Neural cell (in vitro differentiated cells): ENCODE results near the gene USP34. TPM values are rescaled to one million over a fixed set of nuclear protein-coding genes. Genes with fewer than 3 reads are reported as not detected.

Experiments
- H2AFZ ChIP-seq: fragments of 200-600, 300-800 bp; sonication (generic), shearing (Covaris generic); 2 replicates; pipeline ENCODE4 v1.6.0; 2014; ENCODE audit warnings: low read depth, mild to moderate bottlenecking, antibody characterized with exemption, low read length, moderate library complexity
- H3F3A ChIP-seq: fragments of 200-600 bp; shearing (Covaris generic); 2 replicates; pipeline ENCODE4 v1.6.1; 2016; ENCODE audit warnings: mild to moderate bottlenecking, moderate library complexity, mixed read lengths, antibody characterized with exemption, low read length; ENCODE audit not compliant: insufficient read depth, poor library complexity, severe bottlenecking
- H3K27ac ChIP-seq: fragments of 200-600, 300-800 bp; sonication (generic), shearing (Covaris generic); 2 replicates; pipeline ENCODE4 v1.5.1; 2014; ENCODE audit warnings: mild to moderate bottlenecking, low read length, moderate library complexity
- H3K27me3 ChIP-seq: fragments of 300-800, 200-600 bp; sonication (generic), shearing (Covaris generic); 2 replicates; pipeline ENCODE4 v1.6.0; 2014; ENCODE audit warnings: mild to moderate bottlenecking, low read depth, low read length, moderate library complexity; ENCODE audit not compliant: insufficient read depth
- H3K36me3 ChIP-seq: fragments of 300-800, 200-600 bp; sonication (generic), shearing (Covaris generic); 2 replicates; pipeline ENCODE4 v1.5.1; 2014; ENCODE audit warnings: mild to moderate bottlenecking, antibody characterized with exemption, low read length, moderate library complexity; ENCODE audit not compliant: insufficient read depth
- H3K4me2 ChIP-seq: fragments of 300-800, 200-600 bp; sonication (generic), shearing (Covaris generic); 2 replicates; pipeline ENCODE4 v1.6.0; 2014; ENCODE audit warnings: mild to moderate bottlenecking, low read length
- H3K4me3 ChIP-seq: fragments of 300-800, 200-600 bp; sonication (generic), shearing (Covaris generic); 2 replicates; pipeline ENCODE4 v1.5.1; 2014; ENCODE audit warnings: mild to moderate bottlenecking, low read length, moderate library complexity
- H3K79me2 ChIP-seq: fragments of 200-600 bp; shearing (Covaris generic); replicated peaks from 2 replicates; pipeline ENCODE4 v1.6.0; 2014; ENCODE audit warnings: mild to moderate bottlenecking, low read length, moderate library complexity; ENCODE audit not compliant: insufficient read depth
- H3K9ac ChIP-seq: fragments of 300-800, 200-600 bp; sonication (generic), shearing (Covaris generic); 2 replicates; pipeline ENCODE4 v1.6.1; 2016; ENCODE audit warnings: mild to moderate bottlenecking, low read length, mixed read lengths
- H3K9me2 ChIP-seq: fragments of 200-600 bp; shearing (Covaris generic); 2 replicates; pipeline ENCODE4 v1.6.1; 2016; ENCODE audit warnings: mild to moderate bottlenecking, low read length, mixed read lengths; ENCODE audit not compliant: insufficient read depth
- H3K9me3 ChIP-seq: fragments of 200-600, 300-800 bp; sonication (generic), shearing (Covaris generic); 2 replicates; pipeline ENCODE4 v1.6.1; 2016; ENCODE audit warnings: mild to moderate bottlenecking, mixed run types, low read length, moderate library complexity, mixed read lengths
- H4K20me1 ChIP-seq: fragments of 200-600 bp; shearing (Covaris generic); 2 replicates; pipeline ENCODE4 v1.6.1; 2016; ENCODE audit warnings: mild to moderate bottlenecking, mixed run types; ENCODE audit not compliant: insufficient read depth
- CTCF ChIP-seq: fragments of 450-650 bp; IDR thresholded peaks from 2 replicates; pipeline ENCODE4 v1.5.1; 2014; ENCODE audit warnings: antibody characterized with exemption, mild to moderate bottlenecking, moderate library complexity; ENCODE audit not compliant: poor library complexity, severe bottlenecking
- EP300 ChIP-seq: fragments of 450-650 bp; conservative IDR thresholded peaks from 2 replicates; pipeline ENCODE4 v1.6.1; 2014; ENCODE audit warnings: antibody characterized with exemption, mild to moderate bottlenecking, moderate library complexity; ENCODE audit not compliant: poor library complexity, severe bottlenecking
- EZH2 ChIP-seq: fragments of 200-600, 300-800 bp; shearing (Covaris generic), sonication (generic); IDR thresholded peaks from 2 replicates; pipeline ENCODE4 v1.6.1; 2014; ENCODE audit warnings: antibody characterized with exemption, low read length, borderline replicate concordance, mild to moderate bottlenecking; ENCODE audit not compliant: insufficient read depth, poor library complexity, severe bottlenecking
- MXI1 ChIP-seq: fragments of 450-650 bp; conservative IDR thresholded peaks from 2 replicates; pipeline ENCODE4 v1.6.1; 2014; ENCODE audit warnings: antibody characterized with exemption, mild to moderate bottlenecking; ENCODE audit not compliant: poor library complexity, severe bottlenecking
- POLR2AphosphoS5 ChIP-seq: IDR thresholded peaks from 2 replicates; pipeline ENCODE4 v1.6.1; 2012
- RAD21 ChIP-seq: fragments of 450-650 bp; conservative IDR thresholded peaks from 2 replicates; pipeline ENCODE4 v1.6.1; 2014; ENCODE audit warnings: antibody characterized with exemption, mild to moderate bottlenecking, moderate library complexity
- REST ChIP-seq: IDR thresholded peaks from 2 replicates; pipeline ENCODE4 v1.6.1; 2012; ENCODE audit warnings: borderline replicate concordance
- SMC3 ChIP-seq: fragments of 450-650 bp; conservative IDR thresholded peaks from 2 replicates; pipeline ENCODE4 v1.6.1; 2014; ENCODE audit warnings: antibody characterized with exemption, mild to moderate bottlenecking, moderate library complexity; ENCODE audit not compliant: poor library complexity
- TAF1 ChIP-seq: IDR thresholded peaks from 2 replicates; pipeline ENCODE4 v1.6.1; 2012; ENCODE audit warnings: low read depth
- polyA plus RNA-seq: library from polyadenylated mRNA; depleted of rRNA; stranded (reverse); fragments of >200 nt; gene quantifications from 2 replicates; pipeline ENCODE4 v1.2.3, GENCODE V29; 2014

Gene USP34
- polyA plus RNA-seq, 1 donor from 2014 or later: 87.9 TPM

- no peaks in the 10 kb centered on the region for H4K20me1 ChIP-seq
- H3F3A ChIP-seq: no peaks in the 10 kb centered on the region
- TF ChIP-seq RAD21 (no peak), TAF1 (no peak), SMC3 (no peak), EP300 (no peak), MXI1 (no peak), EZH2 (no peak), CTCF (no peak), REST (no peak), POLR2AphosphoS5 (no peak)
- no peak overlapping the region for H3K27ac ChIP-seq
- H3K4me2 ChIP-seq: no peak overlapping the region
- peaks cover 39% of the 10 kb centered on the region for H3K79me2 ChIP-seq
- H2AFZ ChIP-seq: no peak overlapping the region
- H3K36me3 ChIP-seq: no peaks in the 10 kb centered on the region
- H3K9me3 ChIP-seq: no peaks in the 10 kb centered on the region
- no peaks in the 10 kb centered on the region for H3K9me2 ChIP-seq
- no peak overlapping the region for H3K4me3 ChIP-seq
- H3K27me3 ChIP-seq: no peaks in the 10 kb centered on the region
- no peak overlapping the region for H3K9ac ChIP-seq
Measured at GRCh38 chr2:61421611-61422010, 49.3 kb downstream of the USP34 start.

- Histone ChIP-seq H3K27ac (no peak overlapping the region), H2AFZ (no peak overlapping the region), H3K4me2 (no peak overlapping the region), H3K79me2 (peaks cover 34% of the 10 kb centered on the region), H3K4me3 (no peak overlapping the region), H3K9ac (no peak overlapping the region), H4K20me1 (no peaks in the 10 kb centered on the region), H3K27me3 (no peaks in the 10 kb centered on the region), H3K9me2 (no peaks in the 10 kb centered on the region), H3F3A (no peaks in the 10 kb centered on the region), H3K9me3 (no peaks in the 10 kb centered on the region), H3K36me3 (no peaks in the 10 kb centered on the region)
- no peak for TF ChIP-seq EP300
- no peak for TF ChIP-seq TAF1
- TF ChIP-seq EZH2: no peak
- TF ChIP-seq RAD21: no peak
Measured at GRCh38 chr2:61420991-61421544, 49.8 kb downstream of the USP34 start.
